HG02571 (cell line): ENCODE data around the gene SLC37A2.
A peak's percentile ranks its signal among the peaks of the same experiment; 100 is the strongest.

Experiments used
- ATAC-seq: cut with Tn5 transposase; IDR thresholded peaks from one replicate; pipeline ENCODE4 v1.9.1; 2021; ENCODE audit warnings: mild to moderate bottlenecking, moderate library complexity; ENCODE audit not compliant: unreplicated experiment

SLC37A2 gene

GRCh38 chr11:125070699-125071254, 7.7 kb downstream of the SLC37A2 start:
- peak; percentile 68 for ATAC-seq

DNA sequence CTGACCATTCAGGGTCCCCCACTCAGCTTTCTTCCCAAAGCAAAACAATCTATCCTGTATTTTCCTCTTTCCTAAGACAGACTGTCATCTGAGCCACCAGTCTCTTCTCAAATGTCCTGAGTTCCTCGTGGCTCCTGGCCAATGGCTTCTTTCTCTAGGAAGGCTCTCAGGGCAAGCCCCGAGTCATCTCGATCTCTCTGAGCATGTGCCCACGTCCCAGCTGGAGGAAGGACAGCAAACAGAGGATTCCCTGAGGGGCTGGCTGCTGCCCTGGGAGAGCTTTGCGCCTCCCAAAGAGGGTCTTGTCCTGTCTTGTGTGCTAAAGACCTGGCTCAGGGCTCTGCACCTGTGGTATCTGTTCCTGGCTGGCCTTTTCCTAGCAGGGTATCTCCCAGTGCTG, 8.3 kb downstream of the SLC37A2 start:
- no peak for ATAC-seq

- ATAC-seq = no peak
Observed at GRCh38 chr11:125071846-125072217, 8.7 kb downstream of the SLC37A2 start.

DNA sequence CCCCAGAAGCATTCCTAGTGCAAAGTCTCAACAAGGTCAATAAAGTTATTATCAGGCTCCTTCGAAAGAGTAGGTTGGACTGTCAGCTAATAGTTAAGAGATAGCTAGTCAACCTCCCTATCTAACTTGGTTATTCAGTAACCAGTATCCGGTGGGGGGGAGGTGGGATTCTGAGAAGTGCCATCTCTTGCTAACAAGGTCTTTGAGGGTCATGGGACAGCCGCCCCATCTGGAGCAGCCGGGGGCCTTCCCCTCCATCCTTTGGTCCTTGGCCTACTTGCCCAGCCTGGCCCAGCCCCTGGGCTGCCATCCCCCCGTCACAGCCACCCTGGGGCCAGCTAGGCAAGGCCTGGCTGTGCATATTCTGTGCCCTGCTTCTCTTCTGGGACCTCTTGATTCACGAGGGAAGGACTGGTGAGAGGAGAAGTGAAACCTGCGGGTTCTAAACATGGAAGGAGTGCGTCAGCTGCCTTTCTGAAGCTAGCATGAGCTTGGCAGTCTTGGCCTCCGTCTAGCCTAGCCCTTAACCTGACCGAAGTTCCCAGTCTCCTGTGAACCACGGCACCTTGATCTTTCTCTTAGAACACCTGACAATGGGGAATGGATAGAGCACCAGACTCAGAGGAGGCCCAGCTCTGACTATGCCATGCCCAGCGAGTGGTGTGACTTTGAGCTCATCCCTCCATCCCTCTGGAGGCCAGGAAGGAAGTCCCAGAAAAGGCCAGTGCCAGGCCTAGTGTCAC, 9.3 kb downstream of the SLC37A2 start:
- peak; percentile 78 for ATAC-seq

DNA sequence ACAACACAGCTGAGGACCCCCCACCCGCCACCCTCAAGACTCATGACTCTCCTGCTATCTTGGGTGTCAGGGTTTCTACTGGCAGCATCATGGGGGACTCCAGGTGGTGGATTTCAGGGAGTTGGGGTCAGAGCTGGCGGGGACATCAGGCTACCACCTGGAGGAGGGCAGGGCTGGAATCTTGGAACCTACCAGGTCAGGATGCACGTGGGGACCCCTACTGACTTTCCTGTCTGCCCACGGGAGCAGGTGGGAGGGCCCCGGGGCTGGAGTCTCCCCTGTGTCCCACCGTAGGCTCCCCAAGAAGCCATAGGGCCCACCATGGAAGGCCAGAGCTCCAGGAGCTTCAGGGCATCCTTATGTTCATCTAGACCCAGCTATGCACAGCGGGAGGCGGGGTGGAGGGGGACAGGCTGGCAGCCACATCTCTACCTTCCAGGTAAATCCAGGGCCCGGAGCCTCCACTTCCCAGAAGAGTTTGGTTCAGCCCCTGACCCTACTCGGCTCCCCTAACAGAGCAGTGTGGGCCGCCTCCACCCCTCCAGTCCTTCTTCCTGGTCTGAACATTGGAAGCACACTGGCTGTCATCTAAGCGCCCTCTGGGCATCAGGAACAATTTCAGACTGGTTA, 10.0 kb downstream of the SLC37A2 start:
- ATAC-seq = no peak

- ATAC-seq = no peak
Observed at GRCh38 chr11:125073616-125074483, 10.7 kb downstream of the SLC37A2 start.

- no peak for ATAC-seq
Observed at GRCh38 chr11:125074511-125075241, 11.6 kb downstream of the SLC37A2 start.

DNA sequence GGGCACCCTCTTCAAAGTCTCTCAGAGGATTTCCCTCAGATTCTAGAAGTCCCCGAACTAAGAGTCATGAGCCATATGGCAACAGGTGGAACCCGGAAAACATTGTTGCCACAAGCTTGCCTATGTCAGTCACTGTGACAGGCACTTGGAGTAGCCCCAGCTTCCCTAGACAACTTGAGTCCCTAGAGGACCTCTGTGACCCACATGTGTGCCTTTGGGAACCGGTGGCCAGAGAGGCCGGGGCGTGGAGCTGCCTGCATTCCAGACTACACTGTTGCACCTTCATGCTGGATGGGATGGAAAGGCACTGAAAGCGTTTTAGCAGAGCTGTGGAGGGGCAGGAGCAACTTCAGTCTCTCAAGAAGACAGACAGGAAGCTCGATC, 12.1 kb downstream of the SLC37A2 start:
- no peak for ATAC-seq

DNA sequence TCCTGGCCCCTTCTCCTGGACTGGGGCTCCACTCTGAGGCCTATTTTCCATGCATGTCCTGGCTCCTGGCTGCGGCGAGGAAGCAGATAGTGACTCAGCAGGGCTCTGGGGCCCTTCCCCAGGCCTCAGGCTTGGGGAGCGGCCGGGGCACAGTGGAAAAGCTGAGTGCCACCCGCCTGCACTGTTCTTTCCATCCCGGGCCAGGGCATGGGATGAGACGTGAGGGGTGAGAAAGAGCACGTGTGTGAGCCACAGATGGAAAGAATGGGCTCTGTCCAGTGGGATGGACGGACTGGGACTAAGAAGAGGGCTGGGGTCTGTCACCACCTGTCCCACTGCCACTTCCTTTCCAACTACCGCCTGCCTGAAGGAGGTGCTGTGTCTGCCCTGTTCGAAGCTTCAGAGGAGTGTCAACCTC, 12.8 kb downstream of the SLC37A2 start:
- no peak for ATAC-seq

- no peak for ATAC-seq
Observed at GRCh38 chr11:125076378-125076945, 13.4 kb downstream of the SLC37A2 start.

DNA sequence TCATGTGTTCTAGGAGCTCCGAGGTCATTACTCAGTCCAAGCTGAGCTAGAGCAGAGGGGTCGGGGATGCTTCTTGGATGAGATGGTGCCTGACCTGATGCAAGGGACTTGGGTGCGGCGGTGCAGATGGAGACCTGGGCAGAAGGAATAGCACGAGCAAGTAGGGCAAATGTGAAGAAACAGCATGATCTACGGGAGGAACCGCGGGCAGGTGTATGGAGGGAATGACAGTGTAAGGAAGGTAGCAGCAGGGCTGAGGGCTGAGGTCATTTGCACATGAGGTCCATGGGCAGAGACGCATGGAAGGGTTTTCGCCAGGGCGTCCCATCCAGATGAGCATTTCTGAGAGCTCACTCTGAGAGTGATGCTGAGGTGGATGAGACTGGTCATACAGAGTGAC, 14.9 kb downstream of the SLC37A2 start:
- ATAC-seq = no peak

DNA sequence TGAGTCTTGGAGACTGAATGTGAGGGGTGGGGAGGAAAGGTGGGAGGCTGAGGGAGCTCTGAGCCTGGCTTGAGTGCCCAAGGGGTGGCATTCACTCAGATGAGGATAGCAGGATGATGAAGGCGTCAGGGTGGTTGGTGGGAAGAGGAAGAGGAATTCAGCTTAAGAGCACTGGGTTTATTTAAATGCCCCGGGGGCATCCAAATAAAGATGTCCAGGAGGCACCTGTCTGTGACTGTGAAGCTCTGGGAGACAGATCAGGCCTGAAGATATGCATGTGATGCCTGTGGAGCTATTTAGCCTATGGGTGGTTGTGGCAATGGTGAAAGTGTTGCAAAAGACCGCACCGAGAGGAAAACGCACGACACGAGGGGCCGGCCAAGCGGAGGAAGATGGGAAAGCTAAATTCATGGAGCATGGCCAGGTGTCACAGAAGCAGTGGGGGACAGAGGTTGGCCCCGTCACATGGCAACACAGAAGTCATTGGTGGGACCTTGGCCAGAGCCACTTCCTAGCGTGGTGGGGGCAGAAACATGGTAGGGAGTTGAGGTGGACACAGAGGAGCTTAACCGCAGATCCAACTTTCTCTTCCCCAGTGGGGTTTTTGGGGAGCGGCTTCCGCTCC, 15.5 kb downstream of the SLC37A2 start:
- no peak for ATAC-seq

DNA sequence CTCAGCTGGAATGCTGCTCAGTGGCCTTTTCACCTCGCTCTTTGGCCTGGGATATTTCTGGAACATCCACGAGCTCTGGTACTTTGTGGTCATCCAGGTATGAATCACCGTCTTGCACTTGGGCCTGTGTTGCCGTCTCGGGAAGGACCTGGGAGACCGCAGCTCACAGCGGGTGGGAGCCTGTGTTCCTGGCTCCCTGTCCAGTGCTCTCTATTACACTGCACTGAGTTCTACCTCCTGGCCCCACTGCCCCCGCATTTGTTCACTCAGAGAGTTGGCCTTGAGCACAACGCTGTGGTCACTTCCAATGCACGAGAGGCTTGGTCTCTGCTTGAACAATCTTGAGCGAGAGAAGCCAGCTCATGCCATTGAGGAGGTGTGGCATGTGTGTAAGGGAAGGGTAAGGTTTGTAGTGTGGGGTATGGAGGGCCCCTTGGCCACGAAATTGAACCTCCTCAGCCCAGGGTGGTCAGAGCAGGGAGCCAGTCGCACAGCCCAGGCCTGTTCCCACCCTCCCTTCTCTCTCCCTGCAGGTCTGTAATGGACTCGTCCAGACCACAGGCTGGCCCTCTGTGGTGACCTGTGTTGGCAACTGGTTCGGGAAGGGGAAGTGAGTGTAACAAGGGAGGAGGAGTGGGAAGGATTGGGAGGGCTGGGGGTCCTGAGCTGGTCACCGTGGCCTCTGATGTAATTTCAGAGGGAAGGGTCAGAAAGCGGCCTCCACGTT, 16.2 kb downstream of the SLC37A2 start:
- ATAC-seq = no peak

DNA sequence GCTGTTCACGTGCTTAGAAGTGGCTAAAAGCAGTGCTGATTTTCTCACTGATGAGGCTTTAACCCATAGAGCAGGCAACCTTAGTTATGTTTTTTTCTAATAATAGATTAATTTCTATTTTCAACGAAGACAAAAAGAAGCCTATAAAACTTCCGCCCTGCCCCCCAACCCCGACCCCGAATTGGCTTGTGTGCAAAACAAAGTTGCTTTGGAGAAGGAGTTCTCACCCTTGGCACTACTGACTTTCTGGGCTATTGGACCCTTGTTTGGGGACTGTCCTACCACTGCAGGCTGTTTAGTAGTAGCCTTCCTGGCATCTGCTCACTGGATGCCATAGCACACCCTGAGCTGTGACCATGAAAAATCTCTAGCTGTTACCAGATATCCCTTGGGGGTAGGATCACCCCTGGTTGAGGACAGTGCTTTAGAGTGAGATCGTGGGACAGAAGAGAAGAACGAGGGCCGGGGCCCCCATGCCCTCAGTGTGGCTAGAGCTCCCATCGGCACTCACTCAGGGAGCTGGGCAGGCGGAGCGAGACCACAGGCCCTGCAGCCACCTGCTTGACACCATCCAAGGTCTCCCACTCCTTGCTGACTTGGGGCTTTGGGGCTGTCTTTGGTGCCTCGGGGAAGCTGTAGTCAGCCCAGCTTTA, 16.9 kb downstream of the SLC37A2 start:
- ATAC-seq = no peak

DNA sequence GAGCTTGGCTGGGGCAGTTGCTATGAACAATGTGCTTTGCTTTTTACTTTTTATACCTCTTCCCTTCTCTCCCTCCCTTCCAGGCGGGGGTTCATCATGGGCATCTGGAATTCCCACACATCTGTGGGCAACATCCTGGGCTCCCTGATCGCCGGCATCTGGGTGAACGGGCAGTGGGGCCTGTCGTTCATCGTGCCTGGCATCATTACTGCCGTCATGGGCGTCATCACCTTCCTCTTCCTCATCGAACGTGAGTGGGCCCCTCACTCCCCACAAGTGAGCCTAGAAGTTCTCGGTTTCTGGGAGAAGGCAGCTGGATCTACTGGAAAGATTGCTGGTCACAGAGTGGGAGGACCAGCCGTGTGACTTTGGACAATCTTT, 17.4 kb downstream of the SLC37A2 start:
- no peak for ATAC-seq

- no peak for ATAC-seq
Observed at GRCh38 chr11:125081098-125081798, 18.1 kb downstream of the SLC37A2 start.

DNA sequence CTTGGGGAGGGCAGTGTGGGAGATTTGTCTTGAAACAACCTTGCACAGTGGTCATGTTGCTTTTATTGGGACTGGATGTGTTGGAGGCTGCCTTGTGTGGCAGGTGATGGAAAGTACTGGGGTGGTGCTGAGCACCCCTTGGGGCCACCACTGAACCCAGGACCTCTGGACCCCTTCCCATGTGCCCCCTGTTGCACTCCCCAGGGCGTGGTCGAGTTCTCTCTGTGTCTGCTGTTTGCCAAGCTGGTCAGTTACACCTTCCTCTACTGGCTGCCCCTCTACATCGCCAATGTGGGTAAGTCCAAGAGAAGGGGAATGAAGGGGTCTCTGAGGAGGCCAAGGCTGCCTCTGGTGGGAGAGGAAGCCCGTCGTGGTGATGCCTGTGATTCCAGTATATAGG, 18.9 kb downstream of the SLC37A2 start:
- no peak for ATAC-seq

- ATAC-seq = no peak
Observed at GRCh38 chr11:125082611-125083311, 19.7 kb downstream of the SLC37A2 start.
